GM12878 (cell line): ENCODE measurements around the gene ERICH4.

ENCODE experiments used
- BCL3 ChIP-seq: IDR thresholded peaks from 2 replicates; pipeline ENCODE4 v1.6.1; 2011; ENCODE audit warnings: borderline replicate concordance, low read depth, mild to moderate bottlenecking, moderate library complexity, low read length; ENCODE audit not compliant: insufficient read depth, poor library complexity, severe bottlenecking
- CTCF ChIP-seq, 3 experiments: IDR thresholded peaks in 2 of 3; conservative IDR thresholded peaks in 1 of 3; 2 replicates each; pipeline ENCODE4 v1.5.1; 2011; ENCODE audit warnings: low read depth in 3 of 3, low read length in 3 of 3, mild to moderate bottlenecking in 3 of 3, control low read depth in 2 of 3, moderate library complexity in 2 of 3, inconsistent platforms in 1 of 3, mixed read lengths in 1 of 3; ENCODE audit not compliant: control insufficient read depth in 2 of 3, insufficient read depth in 1 of 3; ENCODE audit errors: extremely low read depth in 1 of 3
- FOS ChIP-seq: IDR thresholded peaks from 3 replicates; pipeline ENCODE4 v1.6.1; 2011; ENCODE audit warnings: borderline replicate concordance; ENCODE audit not compliant: insufficient read length; ENCODE audit errors: extremely low read depth
- MXI1 ChIP-seq: fragments of 150-350 bp; IDR thresholded peaks from 2 replicates; pipeline ENCODE4 v1.6.1; 2011; ENCODE audit warnings: low read depth, mild to moderate bottlenecking, inconsistent platforms, low read length, improper control_type of control experiment
- NFIC ChIP-seq: IDR thresholded peaks from 2 replicates; pipeline ENCODE4 v1.6.1; 2012; ENCODE audit warnings: low read depth, mild to moderate bottlenecking, inconsistent platforms, low read length, moderate library complexity
- NRF1 ChIP-seq: conservative IDR thresholded peaks from 2 replicates; pipeline ENCODE4 v1.6.1; 2011; ENCODE audit warnings: mild to moderate bottlenecking, low read depth, low read length, improper control_type of control experiment
- SIN3A ChIP-seq: IDR thresholded peaks from 2 replicates; pipeline ENCODE4 v1.6.1; 2012; ENCODE audit warnings: low read depth, low read length, improper control_type of control experiment
- SUZ12 ChIP-seq: fragments of 200-600 bp; sonication (generic); IDR thresholded peaks from one replicate; pipeline ENCODE4 v1.6.1; 2018; ENCODE audit warnings: antibody characterized with exemption, mild to moderate bottlenecking; ENCODE audit not compliant: unreplicated experiment
- ZBTB33 ChIP-seq: fragments of 450-650 bp; IDR thresholded peaks from 2 replicates; pipeline ENCODE4 v1.6.1; 2017; ENCODE audit warnings: mild to moderate bottlenecking

GRCh38 chr19:41476583-41476982 is 33.6 kb downstream of the ERICH4 start:
- no peak for TF ChIP-seq CTCF (IDR thresholded peaks at IDR 0.05 in 2 of 3, conservative IDR thresholded peaks at IDR 0.05 in 1 of 3; ENCODE audit: control insufficient read depth in 2 of 3, extremely low read depth in 1 of 3, insufficient read depth in 1 of 3, low read depth in 3 of 3, low read length in 3 of 3)
- TF ChIP-seq MXI1 = no peak
- TF ChIP-seq ZBTB33 = no peak
- TF ChIP-seq SUZ12 = no peak
- no peak for TF ChIP-seq SIN3A
- TF ChIP-seq NRF1 = no peak
- no peak for TF ChIP-seq NFIC
- TF ChIP-seq FOS = no peak
- TF ChIP-seq BCL3 = no peak
